Measurements from ENCODE around the gene S100A7A. TPM values are rescaled to one million over a fixed set of nuclear protein-coding genes. Genes with fewer than 3 reads are reported as not detected.

Gene S100A7A
- total and polyA plus RNA-seq, 2 of the 8 experiments (the other 6 are each of a cell fraction or from before 2014, with no cell fraction given) = not detected

DNA sequence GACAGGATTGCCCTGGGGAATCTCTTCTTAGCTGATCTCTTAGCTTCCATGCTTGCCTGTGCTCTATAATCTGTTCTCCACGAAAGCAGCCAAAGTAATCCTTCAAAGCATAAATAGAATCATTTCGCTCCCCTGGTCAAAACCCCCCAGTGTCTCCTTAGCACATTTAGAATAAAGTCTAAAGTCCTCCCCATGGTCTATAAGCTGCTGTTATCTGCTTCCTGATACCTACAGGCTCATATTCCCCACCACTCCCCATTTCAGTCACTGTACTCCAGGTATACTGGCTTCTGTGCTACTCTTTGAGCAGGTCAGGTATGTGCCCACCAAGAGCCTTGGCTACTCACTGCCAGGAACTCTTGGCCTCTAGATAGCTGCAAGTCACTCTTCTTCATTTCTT, 43.7 kb upstream of the S100A7A start:
- no peak for FAIRE-seq
- Histone ChIP-seq H3K4me1 (replicated peaks in 1 of 4; ENCODE audit: control insufficient read depth in 3 of 4, insufficient read depth in 4 of 4, low read length in 3 of 4) (no peaks in the 10 kb centered on the region), H3K56ac (replicated peaks; ENCODE audit: insufficient read length, low read depth, low read length) (no peak overlapping the region), H4K5ac (ENCODE audit: insufficient read length, low read depth, low read length) (no peak overlapping the region), H4K8ac (ENCODE audit: extremely low read depth, insufficient read depth, low read length) (no peak overlapping the region), H3K4me3 (ENCODE audit: extremely low read depth in 1 of 4, insufficient read depth in 2 of 4, low read depth in 3 of 4, low read length in 4 of 4) (no peak overlapping the region), H3K9me3 (ENCODE audit: insufficient read depth in 2 of 2, low read depth in 1 of 2, low read length in 1 of 2) (peaks cover 0 to 3% of the 10 kb centered on the region in 2 experiments; a peak in 1 of 4 replicates), H3K18ac (ENCODE audit: extremely low read depth, low read length) (no peak overlapping the region), H3K79me1 (ENCODE audit: low read depth, low read length) (no peaks in the 10 kb centered on the region), H2BK20ac (ENCODE audit: low read length) (no peak overlapping the region), H3K36me3 (ENCODE audit: control insufficient read depth in 2 of 4, insufficient read depth in 4 of 4, low read length in 3 of 4) (no peaks in the 10 kb centered on the region), H3K79me2 (ENCODE audit: control insufficient read depth in 1 of 2, insufficient read depth in 2 of 2, low read length in 2 of 2) (no peaks in the 10 kb centered on the region), H2AK5ac (ENCODE audit: low read depth, low read length) (no peak overlapping the region), H3K27ac (ENCODE audit: low read depth, low read length) (no peak overlapping the region), H3K23me2 (ENCODE audit: low read depth, low read length) (no peaks in the 10 kb centered on the region), H3K14ac (ENCODE audit: insufficient read length) (no peak overlapping the region), H2BK12ac (ENCODE audit: low read depth, low read length) (no peak overlapping the region), H2BK15ac (ENCODE audit: low read length) (no peak overlapping the region), H3K27me3 (replicated peaks in 1 of 4; ENCODE audit: control insufficient read depth in 3 of 4, extremely low read depth in 1 of 4, insufficient read depth in 3 of 4, low read length in 3 of 4) (no peaks in the 10 kb centered on the region; a peak in 1 of 7 replicates), H3K9ac (replicated peaks in 1 of 4; ENCODE audit: extremely low read depth in 1 of 4, low read depth in 3 of 4, low read length in 3 of 4) (no peak overlapping the region), H3K4me2 (ENCODE audit: insufficient read depth in 1 of 2, low read depth in 2 of 2, low read length in 2 of 2) (no peak overlapping the region), H3K23ac (ENCODE audit: insufficient read length) (no peak overlapping the region), H4K20me1 (replicated peaks in 1 of 2; ENCODE audit: control insufficient read depth in 1 of 2, insufficient read depth in 2 of 2, low read length in 2 of 2) (no peaks in the 10 kb centered on the region), H2AFZ (ENCODE audit: low read length) (no peak overlapping the region), H2BK120ac (replicated peaks; ENCODE audit: low read depth, low read length) (no peak overlapping the region), H3K4ac (replicated peaks; ENCODE audit: insufficient read length, low read depth, low read length) (no peak overlapping the region), H2BK5ac (ENCODE audit: low read depth, low read length) (no peak overlapping the region), H4K91ac (replicated peaks; ENCODE audit: insufficient read length, low read length) (no peak overlapping the region)
- ChIA-PET CTCF (ENCODE audit: partially characterized antibody) (interaction anchor here (1.1 to 2.8 kb wide), 4 partner anchors 8 to 20 kb away, joined by 3 to 12 read pairs (median 4); no protein-coding TSS in a partner anchor), POLR2A (ENCODE audit: partially characterized antibody) (no interaction called here)
- no peak for DNase-seq (ENCODE audit: low read depth in 1 of 2, low spot score in 2 of 2)
- 85% methylated on average over 2 of the region's 2 CpGs; no CpG with 5 or more reads in 1 of the 2 experiments for WGBS, 2 experiments (ENCODE audit: extremely low coverage in 1 of 2, insufficient coverage in 1 of 2, insufficient read length in 1 of 2, insufficient replicate concordance in 2 of 2, low coverage in 1 of 2, low lambda C conversion rate in 2 of 2, missing lambda C conversion rate in 1 of 2)
- TF ChIP-seq, protein P1, sequence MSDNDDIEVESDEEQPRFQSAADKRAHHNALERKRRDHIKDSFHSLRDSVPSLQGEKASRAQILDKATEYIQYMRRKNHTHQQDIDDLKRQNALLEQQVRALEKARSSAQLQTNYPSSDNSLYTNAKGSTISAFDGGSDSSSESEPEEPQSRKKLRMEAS (IDR thresholded peaks at IDR 0.05) = no peak
